GM21786 (cell line): ENCODE results near the gene ALDOA.
"Not testable (repeated sequence)": the region's sequence is repeated elsewhere in the genome, so short reads cannot be mapped to it uniquely, and the experiment has no call there.

ENCODE experiments used
- ATAC-seq: cut with Tn5 transposase; IDR thresholded peaks from one replicate; pipeline ENCODE4 v1.9.1; 2021; ENCODE audit not compliant: unreplicated experiment

The ALDOA gene

GRCh38 chr16:30114411-30114810 lies 48.9 kb downstream of the ALDOA start:
- ATAC-seq = no peak

- not testable (repeated sequence) for ATAC-seq
Observed at GRCh38 chr16:30114833-30115232, 49.3 kb downstream of the ALDOA start.

- ATAC-seq = no peak
Observed at GRCh38 chr16:30115238-30115637, 49.7 kb downstream of the ALDOA start.

- ATAC-seq = no peak
Observed at GRCh38 chr16:30116291-30117207, 51.0 kb downstream of the ALDOA start.

- no peak for ATAC-seq
Observed at GRCh38 chr16:30117768-30118167, 52.2 kb downstream of the ALDOA start.

- ATAC-seq = no peak
Observed at GRCh38 chr16:30119428-30119827, 53.9 kb downstream of the ALDOA start.
